H9 (cell line): Measurements from ENCODE around the gene RANBP9. TPM values are rescaled to one million over a fixed set of nuclear protein-coding genes. Genes with fewer than 3 reads are reported as not detected.

Source experiments
- DNase-seq: peaks from one replicate; pipeline ENCODE4 v3.0.0-alpha.2; 2017
- H2AFZ ChIP-seq: one replicate; pipeline ENCODE4 v1.6.1; 2013; ENCODE audit warnings: mild to moderate bottlenecking, low read length, control low read depth, moderate library complexity
- H2AK5ac ChIP-seq: 2 replicates; pipeline ENCODE4 v1.6.1; 2013; ENCODE audit warnings: low read length, control low read depth, mixed read lengths; ENCODE audit not compliant: insufficient read length
- H2BK120ac ChIP-seq: one replicate; pipeline ENCODE4 v1.6.1; 2013; ENCODE audit warnings: low read depth, mild to moderate bottlenecking, low read length, control low read depth, inconsistent platforms; ENCODE audit not compliant: poor library complexity, severe bottlenecking
- H2BK12ac ChIP-seq: 2 replicates; pipeline ENCODE4 v1.6.1; 2013; ENCODE audit warnings: low read length, control low read depth, mixed read lengths, low read depth; ENCODE audit not compliant: insufficient read length
- H2BK15ac ChIP-seq: 2 replicates; pipeline ENCODE4 v1.6.1; 2013; ENCODE audit warnings: low read depth, low read length, control low read depth
- H2BK20ac ChIP-seq: one replicate; pipeline ENCODE4 v1.6.1; 2013; ENCODE audit warnings: low read depth, mild to moderate bottlenecking, low read length, control low read depth, inconsistent platforms; ENCODE audit not compliant: poor library complexity, severe bottlenecking
- H2BK5ac ChIP-seq: 2 replicates; pipeline ENCODE4 v1.6.1; 2013; ENCODE audit warnings: low read length, control low read depth, mixed read lengths; ENCODE audit not compliant: insufficient read length
- H3K14ac ChIP-seq: 2 replicates; pipeline ENCODE4 v1.6.1; 2013; ENCODE audit warnings: low read length, control low read depth; ENCODE audit not compliant: insufficient read depth
- H3K18ac ChIP-seq: 2 replicates; pipeline ENCODE4 v1.6.1; 2013; ENCODE audit warnings: low read depth, mild to moderate bottlenecking, mixed read lengths, low read length, control low read depth; ENCODE audit not compliant: insufficient read length
- H3K23ac ChIP-seq: 2 replicates; pipeline ENCODE4 v1.6.1; 2013; ENCODE audit warnings: low read length, control low read depth, mixed read lengths, low read depth; ENCODE audit not compliant: insufficient read length
- H3K23me2 ChIP-seq: 2 replicates; pipeline ENCODE4 v1.6.1; 2013; ENCODE audit warnings: low read depth, mild to moderate bottlenecking, mixed read lengths, low read length, control low read depth; ENCODE audit not compliant: insufficient read length, poor library complexity, severe bottlenecking
- H3K27ac ChIP-seq: 2 replicates; pipeline ENCODE4 v1.5.1; 2013; ENCODE audit warnings: low read length, control low read depth, mixed read lengths, low read depth; ENCODE audit not compliant: insufficient read length
- H3K27me3 ChIP-seq: 2 replicates; pipeline ENCODE4 v1.6.1; 2013; ENCODE audit warnings: low read length, control low read depth, inconsistent platforms; ENCODE audit not compliant: insufficient read depth
- H3K4ac ChIP-seq: 2 replicates; pipeline ENCODE4 v1.6.1; 2013; ENCODE audit warnings: low read depth, mild to moderate bottlenecking, control low read depth, inconsistent platforms, low read length, moderate library complexity
- H3K4me1 ChIP-seq: 2 replicates; pipeline ENCODE4 v1.6.1; 2013; ENCODE audit warnings: low read length, control low read depth, inconsistent platforms; ENCODE audit not compliant: insufficient read depth
- H3K4me2 ChIP-seq: 2 replicates; pipeline ENCODE4 v1.6.1; 2013; ENCODE audit warnings: low read length, control low read depth, mixed read lengths; ENCODE audit not compliant: insufficient read length, insufficient read depth
- H3K56ac ChIP-seq: 2 replicates; pipeline ENCODE4 v1.6.1; 2013; ENCODE audit warnings: low read depth, mild to moderate bottlenecking, mixed read lengths, low read length, control low read depth; ENCODE audit not compliant: insufficient read length
- H3K79me1 ChIP-seq: 2 replicates; pipeline ENCODE4 v1.6.1; 2013; ENCODE audit warnings: low read depth, mild to moderate bottlenecking, moderate library complexity, low read length, control low read depth, inconsistent platforms; ENCODE audit not compliant: insufficient read depth, poor library complexity, severe bottlenecking
- H3K79me2 ChIP-seq: 2 replicates; pipeline ENCODE4 v1.6.1; 2013; ENCODE audit warnings: low read length, control low read depth, inconsistent platforms; ENCODE audit not compliant: insufficient read depth
- H3K9ac ChIP-seq: 2 replicates; pipeline ENCODE4 v1.6.1; 2013; ENCODE audit warnings: low read length, control low read depth, mixed read lengths; ENCODE audit not compliant: insufficient read length; ENCODE audit errors: extremely low read depth
- H3K9me3 ChIP-seq: one replicate; pipeline ENCODE4 v1.6.1; 2013; ENCODE audit warnings: low read depth, low read length, inconsistent platforms; ENCODE audit not compliant: control insufficient read depth
- H3T11ph ChIP-seq: one replicate; pipeline ENCODE4 v1.6.1; 2013; ENCODE audit warnings: mild to moderate bottlenecking, low read length, control low read depth, inconsistent platforms
- H4K20me1 ChIP-seq: one replicate; pipeline ENCODE4 v1.6.1; 2013; ENCODE audit not compliant: control insufficient read depth, insufficient read length, insufficient read depth
- H4K5ac ChIP-seq: 2 replicates; pipeline ENCODE4 v1.6.1; 2013; ENCODE audit warnings: low read depth, mild to moderate bottlenecking, mixed read lengths, low read length, control low read depth; ENCODE audit not compliant: insufficient read length
- H4K8ac ChIP-seq: replicated peaks from 2 replicates; pipeline ENCODE4 v1.6.1; 2013; ENCODE audit warnings: low read length, control low read depth, mixed read lengths, low read depth; ENCODE audit not compliant: insufficient read length
- H4K91ac ChIP-seq: 2 replicates; pipeline ENCODE4 v1.6.1; 2013; ENCODE audit warnings: low read depth, mild to moderate bottlenecking, moderate library complexity, mixed read lengths, low read length, control low read depth; ENCODE audit not compliant: insufficient read length
- H3K27ac Mint-ChIP-seq, 3 experiments: 2 replicates in 2 of 3; 3 replicates in 1 of 3; pipeline ENCODE4 v1.8.0; 2020 to 2021; ENCODE audit warnings: mixed read lengths in 3 of 3, mild to moderate bottlenecking in 1 of 3, moderate library complexity in 1 of 3
- H3K27me3 Mint-ChIP-seq: 2 replicates; pipeline ENCODE4 v1.8.0; 2021; ENCODE audit warnings: low read depth, mild to moderate bottlenecking, moderate library complexity, mixed read lengths
- H3K36me3 Mint-ChIP-seq, 3 experiments: 2 replicates in 2 of 3; 3 replicates in 1 of 3; pipeline ENCODE4 v1.8.0; 2020 to 2021; ENCODE audit warnings: low read depth in 3 of 3, mixed read lengths in 3 of 3; ENCODE audit not compliant: insufficient read depth in 1 of 3
- H3K4me1 Mint-ChIP-seq, 2 experiments: 2 replicates each; pipeline ENCODE4 v1.8.0; 2020; ENCODE audit warnings: mixed read lengths in 2 of 2
- H3K4me3 Mint-ChIP-seq, 2 experiments: 2 replicates in 1 of 2; 3 replicates in 1 of 2; pipeline ENCODE4 v1.8.0; 2020 to 2021; ENCODE audit warnings: mild to moderate bottlenecking in 2 of 2, mixed read lengths in 2 of 2, moderate library complexity in 1 of 2
- H3K9me3 Mint-ChIP-seq, 2 experiments: 2 replicates in 1 of 2; 3 replicates in 1 of 2; pipeline ENCODE4 v1.8.0; 2020; ENCODE audit warnings: mild to moderate bottlenecking in 2 of 2, mixed read lengths in 2 of 2, moderate library complexity in 1 of 2
- WGBS: extraction: QIAGEN DNeasy Blood & Tissue Kit; methylation state at CpG from one replicate; pipeline ENCODE4 v1.1.7; 2013; ENCODE audit warnings: missing lambda C conversion rate, low lambda C conversion rate, mixed read lengths; ENCODE audit not compliant: insufficient read length; ENCODE audit errors: extremely low coverage; 5-methylcytosine and 5-hydroxymethylcytosine counted together
- total RNA-seq: library from RNA; stranded (reverse); gene quantifications from 2 replicates; pipeline ENCODE4 v1.2.1, GENCODE V29; 2021
- TF ChIP-seq, protein P1 (sequence below): fragments of 200-600 bp; sonication (generic); conservative IDR thresholded peaks from 3 replicates; pipeline ENCODE4 v1.8.0; 2021; ENCODE audit warnings: antibody characterized with exemption, mild to moderate bottlenecking

The RANBP9 gene
- total RNA-seq, 1 experiment from 2014 or later, result 37.2 TPM

DNA sequence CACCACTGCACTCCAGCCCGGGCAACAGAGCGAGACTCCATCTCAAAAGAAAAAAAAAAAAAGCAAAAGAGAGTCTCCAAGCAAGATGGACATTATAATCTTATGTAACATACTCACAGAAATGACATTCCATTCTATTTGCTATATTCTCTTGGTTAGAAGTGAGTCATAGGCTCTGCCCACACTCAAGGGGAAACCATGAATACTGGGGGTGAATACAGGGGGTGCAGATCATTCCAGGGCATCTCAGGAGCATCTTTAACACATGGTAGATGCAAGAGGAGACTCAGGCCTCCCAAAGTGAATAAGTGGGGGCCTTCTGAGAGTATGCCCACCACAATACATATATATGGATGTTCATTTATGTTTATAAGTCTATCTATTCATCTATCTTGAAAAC, 18.3 kb upstream of the RANBP9 start:
- no peaks in the 10 kb centered on the region; the same call in 1 of the 2 replicates for H3K27me3 Mint-ChIP-seq
- no peak for DNase-seq

More for the DNA sequence above, 18.3 kb upstream of the RANBP9 start:
- TF ChIP-seq, protein P1, sequence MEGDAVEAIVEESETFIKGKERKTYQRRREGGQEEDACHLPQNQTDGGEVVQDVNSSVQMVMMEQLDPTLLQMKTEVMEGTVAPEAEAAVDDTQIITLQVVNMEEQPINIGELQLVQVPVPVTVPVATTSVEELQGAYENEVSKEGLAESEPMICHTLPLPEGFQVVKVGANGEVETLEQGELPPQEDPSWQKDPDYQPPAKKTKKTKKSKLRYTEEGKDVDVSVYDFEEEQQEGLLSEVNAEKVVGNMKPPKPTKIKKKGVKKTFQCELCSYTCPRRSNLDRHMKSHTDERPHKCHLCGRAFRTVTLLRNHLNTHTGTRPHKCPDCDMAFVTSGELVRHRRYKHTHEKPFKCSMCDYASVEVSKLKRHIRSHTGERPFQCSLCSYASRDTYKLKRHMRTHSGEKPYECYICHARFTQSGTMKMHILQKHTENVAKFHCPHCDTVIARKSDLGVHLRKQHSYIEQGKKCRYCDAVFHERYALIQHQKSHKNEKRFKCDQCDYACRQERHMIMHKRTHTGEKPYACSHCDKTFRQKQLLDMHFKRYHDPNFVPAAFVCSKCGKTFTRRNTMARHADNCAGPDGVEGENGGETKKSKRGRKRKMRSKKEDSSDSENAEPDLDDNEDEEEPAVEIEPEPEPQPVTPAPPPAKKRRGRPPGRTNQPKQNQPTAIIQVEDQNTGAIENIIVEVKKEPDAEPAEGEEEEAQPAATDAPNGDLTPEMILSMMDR, result no peak
- H2BK5ac ChIP-seq, result no peak overlapping the region
- H2BK15ac ChIP-seq, result no peak overlapping the region
- H3K79me2 ChIP-seq, result no peaks in the 10 kb centered on the region
- no peak overlapping the region for H4K5ac ChIP-seq
- H3K27me3 ChIP-seq, result no peaks in the 10 kb centered on the region
- no peak overlapping the region for H2AK5ac ChIP-seq
- Mint-ChIP-seq H3K36me3 (no peaks in the 10 kb centered on the region), H3K27ac (no peak overlapping the region), H3K4me1 (peaks cover 6 to 7% of the 10 kb centered on the region in 2 experiments), H3K4me3 (no peak overlapping the region), H3K9me3 (no peaks in the 10 kb centered on the region)
- no peak overlapping the region for H3K4me2 ChIP-seq
- H4K8ac ChIP-seq, result no peak overlapping the region
- no peak overlapping the region for H3K18ac ChIP-seq
- no peak overlapping the region for H2AFZ ChIP-seq
- H3K4ac ChIP-seq, result no peak overlapping the region
- no peaks in the 10 kb centered on the region for H4K20me1 ChIP-seq
- no peak overlapping the region for H3K56ac ChIP-seq
- H3K14ac ChIP-seq, result no peak overlapping the region
- H3K9me3 ChIP-seq, result no peaks in the 10 kb centered on the region
- no peak overlapping the region for H3K23ac ChIP-seq
- H2BK20ac ChIP-seq, result no peak overlapping the region
- H3K27ac ChIP-seq, result no peak overlapping the region
- no peaks in the 10 kb centered on the region for H3K23me2 ChIP-seq
- no peaks in the 10 kb centered on the region for H3K4me1 ChIP-seq
- H3K9ac ChIP-seq, result no peak overlapping the region
- WGBS, result no CpG with 5 or more reads among the region's 2 CpGs
- H4K91ac ChIP-seq, result no peak overlapping the region
- no peak overlapping the region for H2BK12ac ChIP-seq
- no peak overlapping the region for H3T11ph ChIP-seq
- no peak overlapping the region for H2BK120ac ChIP-seq
- H3K79me1 ChIP-seq, result no peaks in the 10 kb centered on the region
